ENCODE results near the gene ADH1C.

The ADH1C gene

GRCh38 chr4:99383833-99384392 lies 31.4 kb upstream of the ADH1C start:
- TF ChIP-seq CTCF (IDR thresholded peaks at IDR 0.05) = no peak

- no peak for TF ChIP-seq CTCF (IDR thresholded peaks at IDR 0.05)
Measured at GRCh38 chr4:99383399-99383798, 30.9 kb upstream of the ADH1C start.

- TF ChIP-seq CTCF (IDR thresholded peaks at IDR 0.05) = no peak
Measured at GRCh38 chr4:99382745-99383360, 30.3 kb upstream of the ADH1C start.

GRCh38 chr4:99381588-99382175 lies 29.1 kb upstream of the ADH1C start:
- TF ChIP-seq CTCF (IDR thresholded peaks at IDR 0.05) = no peak

- TF ChIP-seq CTCF (IDR thresholded peaks at IDR 0.05) = no peak
Measured at GRCh38 chr4:99379571-99379970, 27.0 kb upstream of the ADH1C start.

GRCh38 chr4:99378876-99379275 lies 26.3 kb upstream of the ADH1C start:
- no peak for TF ChIP-seq CTCF (IDR thresholded peaks at IDR 0.05)

GRCh38 chr4:99377341-99377740 lies 24.8 kb upstream of the ADH1C start:
- peak; percentile 47 for TF ChIP-seq CTCF (IDR thresholded peaks at IDR 0.05)

Data from LNCAP (cell line).